ENCODE measurements around the gene AUH.

The AUH gene

DNA sequence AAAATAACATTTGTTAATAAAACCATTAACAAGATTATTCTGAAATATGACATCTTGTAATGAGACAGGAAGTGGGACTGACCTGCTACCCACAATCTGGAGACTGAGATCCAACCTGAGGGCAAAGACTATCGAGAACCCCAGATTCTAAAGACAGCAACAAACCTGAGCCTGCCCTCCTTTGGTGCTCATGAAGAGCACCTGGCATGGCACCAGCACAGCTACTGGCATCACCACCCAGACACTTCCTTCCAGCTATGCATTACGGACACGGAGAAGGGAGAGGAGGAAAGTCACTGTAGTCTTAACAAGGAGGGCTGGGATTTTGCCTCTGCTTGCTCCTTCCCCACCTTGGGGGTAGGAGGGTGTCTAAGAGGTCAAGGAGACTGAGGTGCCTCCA lies 105.5 kb downstream of the AUH start:
- in situ Hi-C loops (cut with MboI; ENCODE audit: low sequenced_read_pairs), result no loop called here

DNA sequence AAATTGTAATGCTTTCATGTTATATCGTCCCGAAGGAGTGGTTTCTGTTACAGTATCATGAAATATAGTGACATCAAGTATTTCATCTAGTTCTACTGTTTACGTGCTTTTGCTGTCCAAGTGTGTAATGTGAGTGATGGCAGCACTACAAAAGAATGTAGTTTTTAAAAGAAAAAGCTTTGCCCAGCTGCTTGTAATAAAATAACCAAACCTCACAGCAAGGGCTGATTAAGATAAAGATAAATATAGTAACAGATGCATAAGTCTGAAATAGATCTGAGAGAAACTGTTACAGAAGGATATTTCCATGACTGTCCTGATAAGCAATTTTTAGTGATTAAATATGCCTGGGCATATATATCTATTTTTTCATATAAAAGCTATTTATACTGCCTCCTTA lies 106.4 kb downstream of the AUH start:
- in situ Hi-C loops (cut with MboI; ENCODE audit: low sequenced_read_pairs), result no loop called here

DNA sequence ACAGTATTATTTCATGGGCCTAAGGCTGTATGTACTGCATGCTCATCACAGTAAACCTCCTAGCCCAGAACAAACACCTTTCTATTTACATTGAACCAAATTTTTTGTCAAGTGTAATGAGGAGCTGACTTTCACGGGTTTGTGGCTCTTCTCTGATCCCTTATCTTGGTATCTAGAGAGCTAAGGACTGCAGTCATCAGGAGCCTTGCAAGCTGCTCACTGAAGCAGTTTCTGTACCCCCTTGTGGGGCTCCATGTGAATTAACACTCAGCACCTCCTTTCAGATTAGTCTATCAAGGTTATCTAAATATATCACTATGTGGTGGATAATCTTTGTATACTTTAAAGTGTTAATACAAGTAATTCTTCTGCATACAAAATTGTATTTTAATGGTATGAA lies 108.2 kb downstream of the AUH start:
- in situ Hi-C loops (cut with MboI; ENCODE audit: low sequenced_read_pairs), result no loop called here

DNA sequence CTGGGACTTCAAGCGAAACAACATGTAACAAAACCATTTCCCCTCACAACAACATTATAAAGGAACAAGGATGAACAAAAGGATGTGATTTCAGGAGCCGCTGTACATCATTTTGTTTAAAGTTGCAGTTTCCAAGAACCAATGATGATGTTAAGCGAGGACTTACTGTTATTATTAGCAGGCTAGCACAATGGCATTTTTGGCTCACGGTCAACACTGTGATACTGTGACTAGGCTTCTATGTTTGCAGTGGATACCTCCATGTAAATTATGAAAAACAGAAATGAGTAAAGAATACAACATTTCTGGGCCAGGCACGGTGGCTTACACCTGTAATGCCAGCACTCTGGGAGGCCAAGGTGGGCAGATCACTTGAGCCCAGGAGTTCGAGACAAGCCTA lies 113.0 kb downstream of the AUH start:
- in situ Hi-C loops (cut with MboI; ENCODE audit: low sequenced_read_pairs), result no loop called here

DNA sequence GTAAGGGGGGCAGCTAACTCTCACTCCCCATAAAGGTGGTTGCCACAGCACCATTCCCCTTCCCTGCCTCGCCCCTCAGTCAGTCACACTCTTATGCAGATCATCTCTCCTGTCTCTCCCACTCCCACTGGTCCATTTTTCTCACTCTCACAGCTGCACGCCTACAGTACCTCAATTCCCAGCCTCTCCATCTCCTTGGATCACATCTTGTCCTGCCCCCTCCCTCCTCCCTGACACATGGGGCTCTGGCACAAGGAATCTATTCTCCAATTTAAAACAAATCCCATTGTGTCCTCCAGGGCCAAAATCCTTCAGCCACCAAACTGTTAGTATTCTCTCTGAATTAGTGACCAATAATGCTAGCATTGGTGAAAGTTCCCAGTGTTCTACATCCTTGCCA lies 114.4 kb downstream of the AUH start:
- in situ Hi-C loops (cut with MboI; ENCODE audit: low sequenced_read_pairs), result no loop called here

DNA sequence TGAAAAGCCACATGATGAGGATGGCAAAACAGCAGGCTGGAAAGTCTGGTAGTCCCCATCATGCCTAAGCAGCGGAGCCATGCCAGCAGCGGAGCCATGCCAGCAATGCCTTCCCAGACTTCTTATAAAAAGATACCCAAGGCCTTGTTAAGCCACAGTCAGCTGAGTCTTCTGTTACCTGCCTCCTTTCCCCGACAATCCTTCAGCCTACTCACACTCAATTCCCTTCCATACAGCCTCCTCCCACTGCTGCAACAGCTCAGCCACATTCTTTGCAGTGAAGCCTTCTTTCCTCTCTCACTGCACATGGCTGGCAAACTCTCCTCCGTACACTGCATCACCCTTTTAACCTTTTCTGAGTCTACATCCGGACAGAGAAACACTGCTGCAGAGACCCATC lies 114.9 kb downstream of the AUH start:
- in situ Hi-C loops (cut with MboI; ENCODE audit: low sequenced_read_pairs), result no loop called here

DNA sequence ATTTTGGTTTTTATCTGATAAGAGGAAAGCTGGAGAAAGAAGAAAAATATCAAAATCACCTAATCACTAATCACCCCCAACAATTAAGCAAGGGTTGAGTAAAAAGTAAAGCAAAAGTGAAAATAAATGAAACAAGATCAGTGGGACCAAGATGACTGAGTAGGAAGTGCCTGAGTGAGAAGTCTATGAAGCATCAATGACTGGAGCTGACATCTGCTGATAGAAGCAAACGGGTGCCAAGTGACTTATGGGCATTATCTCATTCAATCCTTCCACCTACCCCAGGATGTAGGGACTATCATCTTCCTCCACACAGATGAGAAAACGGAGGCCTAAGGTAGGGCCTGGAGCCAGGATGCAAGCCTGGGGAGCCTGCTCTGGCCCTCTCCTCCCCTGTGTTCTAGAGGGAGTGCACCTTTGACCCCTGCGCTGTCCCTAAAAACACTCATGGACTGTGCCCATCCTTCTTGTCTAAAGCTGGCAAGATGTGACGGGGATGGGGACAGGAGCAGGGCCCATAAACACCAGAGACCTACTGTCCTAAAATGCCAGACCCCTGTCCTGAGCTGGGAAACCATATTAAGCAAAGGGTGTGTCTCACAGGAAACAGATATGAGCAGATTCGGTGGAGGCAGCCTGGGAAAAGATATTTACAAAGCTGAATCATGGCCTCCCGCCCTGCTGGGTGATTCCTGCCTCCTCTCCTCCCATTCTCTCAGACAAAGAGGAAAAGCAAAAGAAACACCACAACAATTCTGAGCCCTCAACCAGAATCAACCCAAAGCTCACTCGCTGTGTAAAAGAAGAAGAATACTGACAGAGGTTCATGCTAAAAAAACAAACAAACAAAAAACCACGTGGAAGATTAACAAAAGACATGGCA lies 116.0 kb downstream of the AUH start:
- in situ Hi-C loops (cut with MboI; ENCODE audit: low sequenced_read_pairs), result no loop called here

DNA sequence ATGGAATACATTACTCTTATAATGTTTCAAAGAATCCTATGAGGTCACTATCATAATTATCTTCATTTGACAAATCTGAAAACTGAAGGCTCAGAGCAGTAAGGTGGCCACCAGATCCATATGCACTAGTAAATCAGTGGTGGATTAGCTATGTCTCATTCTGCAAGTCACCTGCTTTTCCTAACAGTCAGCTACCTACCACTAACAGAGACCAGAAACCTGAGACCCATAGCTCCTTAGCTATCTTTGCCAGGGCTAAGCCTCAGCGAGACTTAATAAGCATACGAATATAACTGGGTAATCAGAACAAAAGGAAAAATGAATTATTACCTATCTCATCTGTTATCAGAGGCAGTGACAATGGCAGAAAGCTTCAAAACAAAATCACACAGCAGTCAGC lies 118.7 kb downstream of the AUH start:
- in situ Hi-C loops (cut with MboI; ENCODE audit: low sequenced_read_pairs), result no loop called here

DNA sequence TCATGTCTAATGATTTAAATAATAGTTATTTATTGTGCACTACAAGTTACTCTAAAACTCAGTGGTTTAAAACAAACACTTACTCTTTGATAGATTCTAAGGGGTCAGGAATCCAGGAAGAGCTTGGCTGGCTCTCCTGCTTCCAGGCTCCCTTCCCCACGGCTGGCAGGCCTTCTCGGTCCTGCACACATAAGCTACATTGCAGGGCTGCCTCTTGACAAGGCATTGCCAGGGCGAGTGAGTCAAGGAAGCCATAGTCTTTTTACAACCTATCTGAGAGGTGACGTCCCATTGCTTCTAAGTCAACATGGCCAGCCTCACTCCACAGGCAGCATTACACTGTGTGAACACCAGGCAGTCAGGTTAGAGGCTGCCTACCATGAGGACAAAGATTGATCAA lies 119.8 kb downstream of the AUH start:
- in situ Hi-C loops (cut with MboI; ENCODE audit: low sequenced_read_pairs), result no loop called here

DNA sequence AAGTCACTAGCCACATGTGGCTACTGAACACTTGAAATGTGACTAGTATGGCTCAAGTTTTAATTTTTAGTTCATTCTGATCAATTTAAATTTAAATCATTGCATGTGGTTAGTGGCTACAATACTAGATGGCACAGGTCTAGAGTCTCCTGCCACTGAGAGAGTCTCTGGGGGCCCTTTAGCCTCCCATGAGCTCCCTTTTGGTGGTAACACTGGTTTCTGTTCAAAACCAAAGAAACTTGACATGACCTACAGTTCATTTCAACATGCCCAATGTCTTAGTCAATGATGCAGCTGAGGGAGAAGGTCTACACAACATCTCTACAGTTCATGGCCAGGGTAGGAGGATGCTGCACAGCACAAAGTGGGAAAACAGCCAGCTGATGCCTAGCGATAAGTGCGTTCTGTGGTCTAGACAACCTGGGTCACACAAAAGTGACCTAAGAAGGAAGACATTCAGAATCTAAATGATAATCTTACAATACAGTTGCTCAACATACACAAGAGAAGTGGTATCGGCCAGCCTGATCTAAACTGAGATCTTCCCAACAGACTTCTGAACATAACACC lies 121.0 kb downstream of the AUH start:
- in situ Hi-C loops (cut with MboI; ENCODE audit: low sequenced_read_pairs), result no loop called here

DNA sequence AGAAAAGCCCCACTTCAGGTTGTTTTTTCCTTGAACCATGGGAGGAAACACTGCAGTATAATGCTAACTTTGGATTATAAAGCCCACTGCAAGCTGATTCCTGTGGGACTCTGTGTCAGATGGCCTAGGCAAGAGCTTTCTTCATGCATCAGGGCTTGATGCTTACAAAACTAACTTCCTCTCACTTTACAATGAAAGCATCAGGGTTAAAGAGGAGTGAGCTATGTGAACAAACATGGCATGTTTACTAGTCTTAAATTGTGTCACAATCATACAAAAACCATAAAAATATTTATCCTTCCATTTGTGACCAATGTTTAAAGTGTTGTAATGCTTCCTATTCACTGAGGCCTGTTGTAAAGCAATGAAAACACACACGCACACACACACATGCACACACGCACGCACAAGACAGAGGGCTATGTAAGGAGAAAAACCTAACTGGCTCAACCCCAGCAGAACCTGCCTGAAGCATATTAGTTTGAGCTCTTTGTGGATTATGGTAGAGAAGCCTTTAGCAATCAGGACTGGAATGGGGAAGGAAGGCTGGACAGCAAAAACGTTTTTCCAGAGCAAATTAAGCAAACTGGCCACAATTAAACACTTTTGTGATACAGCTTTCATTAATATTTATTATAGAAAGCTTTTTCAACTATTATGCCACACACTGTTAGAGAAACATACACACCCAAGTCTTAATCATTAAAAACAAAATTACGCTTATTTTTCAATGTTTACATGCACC lies 122.2 kb downstream of the AUH start:
- in situ Hi-C loops (cut with MboI; ENCODE audit: low sequenced_read_pairs), result no loop called here

DNA sequence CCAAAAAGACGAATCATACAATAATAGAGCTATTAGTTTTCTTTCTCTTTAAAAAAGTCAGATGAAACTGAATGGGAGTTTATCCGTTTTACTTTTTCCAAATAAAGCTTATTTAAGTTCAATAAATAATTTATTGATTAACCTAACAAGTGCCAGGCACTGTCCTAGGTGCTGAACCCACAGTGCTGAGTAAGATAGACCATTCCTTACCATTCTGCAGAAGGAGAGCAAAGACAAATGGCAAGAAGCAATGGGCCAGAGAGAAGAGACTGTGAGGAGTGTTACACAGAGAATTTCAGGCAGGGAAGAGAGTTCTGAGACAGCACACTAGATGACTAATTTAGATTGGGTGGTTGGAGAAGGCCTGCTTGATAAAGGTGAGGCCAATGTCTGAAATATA lies 127.2 kb downstream of the AUH start:
- in situ Hi-C loops (cut with MboI; ENCODE audit: low sequenced_read_pairs), result no loop called here

DNA sequence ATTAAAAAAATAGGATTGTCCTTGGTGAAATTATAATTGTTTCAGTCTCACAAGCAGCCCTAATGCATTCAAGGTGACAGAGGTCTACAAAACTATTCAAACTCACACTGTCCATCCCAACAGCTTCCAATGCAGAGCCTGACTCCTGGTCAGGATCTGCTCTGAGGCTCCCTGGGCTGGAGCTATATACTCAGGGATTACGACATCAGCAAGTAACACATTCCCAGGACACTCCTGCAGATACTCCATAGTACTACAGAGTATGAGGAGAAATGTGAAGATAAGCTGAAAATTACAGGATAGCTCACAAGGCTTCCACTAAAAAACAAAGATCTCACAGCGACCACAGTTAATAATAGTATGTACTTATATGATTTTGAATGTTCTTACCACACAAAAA lies 130.1 kb downstream of the AUH start:
- in situ Hi-C loops (cut with MboI; ENCODE audit: low sequenced_read_pairs), result no loop called here

DNA sequence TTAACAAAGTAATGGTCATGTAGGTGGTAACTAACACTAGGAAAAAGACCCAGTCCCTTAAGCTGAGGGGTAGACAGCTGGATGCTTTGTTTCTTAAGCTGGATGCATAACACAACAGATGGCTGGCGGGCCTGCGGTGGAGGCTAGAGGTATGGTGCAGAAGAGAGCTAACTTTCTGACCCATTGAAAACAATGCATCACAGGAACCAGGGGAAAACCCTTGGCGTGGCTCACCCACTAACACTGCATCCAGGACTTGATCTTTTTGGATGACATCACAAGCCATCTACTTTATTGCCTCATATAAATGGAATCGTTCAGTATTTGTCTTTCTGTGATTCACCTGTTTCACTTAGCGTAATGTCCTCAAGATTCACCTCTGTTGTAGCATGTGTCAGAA lies 138.7 kb downstream of the AUH start:
- in situ Hi-C loops (cut with MboI; ENCODE audit: low sequenced_read_pairs), result no loop called here

DNA sequence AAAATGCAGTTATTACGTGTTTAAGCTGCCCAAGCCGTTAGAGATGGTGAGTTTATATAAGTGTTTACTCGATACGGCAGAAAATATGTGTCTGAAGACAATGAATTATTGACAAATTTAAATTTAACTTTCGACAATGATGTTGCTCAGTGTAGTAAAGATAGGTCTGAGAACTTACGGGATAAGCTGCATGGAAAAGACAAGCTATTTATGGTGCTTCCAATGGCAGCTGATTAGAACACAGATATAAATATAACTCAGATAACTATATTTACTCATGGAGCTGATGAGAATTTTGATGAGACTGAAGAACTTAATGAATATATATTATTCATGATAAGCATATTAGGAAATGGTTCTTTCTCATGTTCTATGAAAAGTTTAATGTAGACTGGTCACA lies 139.3 kb downstream of the AUH start:
- in situ Hi-C loops (cut with MboI; ENCODE audit: low sequenced_read_pairs), result no loop called here

DNA sequence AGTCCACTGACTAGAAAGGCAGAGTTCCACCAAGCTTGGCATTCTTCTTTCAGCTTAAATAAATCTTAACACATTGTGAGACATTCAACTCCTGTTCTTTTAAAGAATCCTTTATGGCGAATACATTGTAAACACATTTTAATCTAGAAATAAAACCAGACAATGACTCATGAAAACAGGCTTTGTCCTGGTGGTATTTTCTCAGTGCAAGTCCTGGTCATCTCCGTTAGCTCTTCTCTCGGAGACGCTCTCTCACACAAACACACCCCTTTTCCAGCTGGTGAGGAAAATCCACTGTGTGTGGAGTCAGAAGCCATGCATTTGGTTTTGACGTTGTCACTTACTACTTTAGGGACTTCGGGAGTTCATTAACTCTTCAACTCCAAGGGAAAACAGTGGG lies 140.4 kb downstream of the AUH start:
- in situ Hi-C loops (cut with MboI; ENCODE audit: low sequenced_read_pairs), result no loop called here

DNA sequence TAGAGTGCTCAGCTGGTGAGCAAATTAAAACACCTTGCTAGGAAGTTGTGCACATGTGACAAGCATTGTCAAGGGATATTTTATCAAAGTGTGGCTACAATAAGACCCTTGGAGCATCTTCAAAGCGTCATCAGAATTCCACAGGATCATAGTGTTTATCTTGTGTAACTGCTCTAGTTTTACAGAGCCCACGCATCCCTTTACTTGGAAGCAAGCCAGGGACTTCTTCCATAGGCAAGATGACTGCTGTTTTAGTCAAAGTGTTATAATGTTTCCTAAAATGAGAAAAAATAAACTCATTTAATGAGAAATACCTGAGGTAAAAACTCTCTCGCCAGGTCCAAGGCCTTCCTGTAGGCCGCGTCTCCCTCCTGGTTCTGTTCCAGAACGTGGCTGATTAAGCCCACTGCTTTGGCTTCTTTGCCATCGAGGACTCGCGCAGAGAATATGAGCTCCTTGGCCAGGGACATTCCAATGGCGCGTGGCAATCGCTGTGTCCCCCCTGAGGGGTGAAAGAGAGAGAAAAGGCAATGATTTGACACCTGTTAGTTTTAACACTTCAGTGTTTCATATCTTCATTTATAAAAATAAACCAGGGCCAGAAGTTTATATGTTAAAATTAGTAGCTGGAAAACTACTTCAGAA lies 141.1 kb downstream of the AUH start:
- in situ Hi-C loops (cut with MboI; ENCODE audit: low sequenced_read_pairs), result no loop called here

DNA sequence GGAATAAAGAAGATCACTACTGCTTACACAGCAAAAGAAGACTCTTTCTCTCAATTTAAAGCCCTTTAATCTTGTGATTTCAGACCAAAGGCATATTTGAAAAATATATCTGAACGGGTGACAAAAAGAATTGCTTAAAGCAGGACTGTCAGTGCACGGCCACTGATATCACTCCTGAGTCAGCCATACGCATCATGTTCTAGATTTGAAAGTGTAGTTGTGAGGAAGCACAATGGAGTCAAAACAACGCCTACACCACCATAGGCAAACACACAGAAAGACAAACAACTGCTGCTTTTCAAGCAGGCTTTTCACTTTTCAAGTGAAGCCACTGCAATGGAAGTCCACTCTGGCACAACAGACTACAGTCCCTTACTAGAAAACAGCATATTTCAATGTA lies 141.7 kb downstream of the AUH start:
- in situ Hi-C loops (cut with MboI; ENCODE audit: low sequenced_read_pairs), result no loop called here

DNA sequence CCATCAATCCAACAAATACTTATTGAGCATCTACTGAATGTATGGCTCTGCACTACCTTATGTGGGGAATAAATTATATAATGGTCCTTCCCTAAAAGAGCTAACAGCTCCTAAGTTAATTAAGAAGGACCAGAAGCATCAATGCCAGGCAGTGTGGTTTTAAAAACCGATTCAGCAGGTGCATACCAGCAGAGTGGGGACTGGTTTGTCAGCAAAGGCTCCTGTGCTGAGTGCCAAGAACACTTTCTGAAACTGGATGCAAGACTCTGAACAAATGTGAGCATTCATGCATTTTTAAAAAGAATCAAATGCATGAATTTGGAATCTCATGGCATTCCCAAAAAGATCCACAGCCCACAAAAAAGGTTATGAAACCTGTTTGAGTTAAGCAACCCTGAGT lies 142.2 kb downstream of the AUH start:
- in situ Hi-C loops (cut with MboI; ENCODE audit: low sequenced_read_pairs), result no loop called here

DNA sequence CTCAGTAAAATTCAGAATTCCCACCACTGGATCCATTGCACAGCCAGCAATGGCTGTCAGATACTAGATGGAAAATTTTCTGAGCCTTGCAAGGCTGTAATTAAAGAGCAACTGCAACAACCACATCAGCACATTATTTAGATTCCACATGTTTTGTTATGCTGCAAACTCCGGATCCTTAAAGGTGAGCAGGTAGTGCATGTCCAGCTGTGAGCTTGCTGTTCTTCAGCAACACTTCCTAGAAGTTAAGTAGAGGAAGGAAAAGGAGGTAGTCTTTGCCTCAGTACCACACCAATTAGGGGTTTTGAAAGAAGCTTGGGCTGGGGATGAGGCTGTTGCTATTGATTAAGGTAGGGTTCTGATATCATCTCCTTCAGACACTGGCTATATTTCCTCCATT lies 144.3 kb downstream of the AUH start:
- in situ Hi-C loops (cut with MboI; ENCODE audit: low sequenced_read_pairs), result no loop called here

DNA sequence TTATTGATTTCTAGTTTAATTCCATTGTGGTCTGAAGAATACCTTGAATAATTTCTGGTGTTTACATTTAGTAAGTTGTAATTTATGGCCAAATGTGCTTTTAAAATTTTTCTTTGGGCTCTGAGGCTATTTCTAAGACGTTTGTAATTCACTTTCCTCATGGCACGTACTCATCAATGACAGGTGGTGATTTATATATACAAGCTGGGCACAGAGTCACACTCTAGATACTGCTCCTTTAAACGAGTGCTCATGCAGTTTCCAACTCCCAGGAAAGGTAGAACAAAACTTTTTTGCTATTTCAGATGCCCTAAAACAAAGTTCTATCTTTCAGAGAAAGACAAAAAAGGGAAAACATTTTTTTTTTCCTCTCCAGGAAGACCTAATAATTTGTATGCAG lies 146.9 kb downstream of the AUH start:
- in situ Hi-C loops (cut with MboI; ENCODE audit: low sequenced_read_pairs), result no loop called here

DNA sequence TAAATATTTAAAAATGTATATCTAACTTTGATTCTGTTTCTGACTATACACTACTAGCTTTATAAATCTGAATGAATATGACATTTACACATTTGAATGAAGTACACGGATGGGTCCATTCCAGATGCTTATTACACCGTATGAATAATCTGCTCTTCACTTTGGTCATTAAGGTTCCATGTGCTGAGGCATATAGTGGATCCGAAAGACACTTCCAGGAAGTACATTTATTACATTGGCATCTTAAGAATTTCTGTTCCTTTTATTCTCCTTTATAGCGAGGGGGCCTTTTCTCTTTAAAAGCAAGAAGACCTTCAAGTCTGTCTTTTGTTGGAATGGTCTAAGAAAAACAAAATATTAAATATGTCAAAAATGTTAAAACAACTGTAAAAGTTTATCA lies 147.6 kb downstream of the AUH start:
- in situ Hi-C loops (cut with MboI; ENCODE audit: low sequenced_read_pairs), result no loop called here

All from HL-60/S4 treated with phorbol 12-myristate 13-acetate at 8.2 ng/mL for 4 days and 3 days (cell line).